K562 (cell line): ENCODE measurements around the gene GATB. TPM values are rescaled to one million over a fixed set of nuclear protein-coding genes. Genes with fewer than 3 reads are reported as not detected.

Source experiments
- ATAC-seq: fragments of 200-7000 bp; cut with Tn5 transposase; 3 replicates; pipeline ENCODE4 v1.9.1; 2020; ENCODE audit warnings: moderate library complexity
- BruUV-seq: library from RNA; stranded (reverse); fragments of 400-500 nt; replicated peaks from 2 replicates; lab custom pipeline; 2021; lab: Mats Ljungman, UMichigan
- CTCF ChIA-PET: fragments of 300-600 bp; formaldehyde crosslinking; extraction: SDS; loops from one replicate; lab custom pipeline; 2021; ENCODE audit warnings: low intra/inter-chr PET ratio; lab: Yijun Ruan, JAX
- POLR2A ChIA-PET: fragments of 300-600, 350-650 bp; sonication (Branson Sonifier 250); formaldehyde crosslinking; extraction: SDS; loops from one replicate; lab custom pipeline; 2021; ENCODE audit warnings: antibody characterized with exemption, inconsistent platforms; lab: Yijun Ruan, JAX
- DNase-seq, 4 experiments: peaks; one replicate each; pipeline versions ENCODE4 v3.0.0 to v3.0.0-alpha.2; 2011 to 2018; ENCODE audit warnings: low spot score in 3 of 4, mixed read lengths in 3 of 4; ENCODE audit errors: extremely low read depth in 1 of 4
- FAIRE-seq: peaks from 2 replicates; lab custom pipeline; 2011; peaks lifted over from hg19 to GRCh38; lab: Jason Lieb, UNC
- H2AFZ ChIP-seq: 2 replicates; pipeline ENCODE4 v1.6.0; 2011; ENCODE audit warnings: low read depth, low read length, control low read depth, inconsistent platforms
- H3K27ac ChIP-seq: fragments of 200-600 bp; 3 replicates; pipeline ENCODE4 v1.8.0; 2011; ENCODE audit warnings: low read depth, mild to moderate bottlenecking, control low read depth, inconsistent platforms, low read length, moderate library complexity, mixed read lengths; ENCODE audit errors: extremely low read depth
- H3K27me3 ChIP-seq, 2 experiments: fragments of 300-600 bp in 1 of 2; 2 replicates in 1 of 2; 3 replicates in 1 of 2; pipeline versions ENCODE4 v1.6.0 to v1.8.0; 2011; ENCODE audit warnings: inconsistent platforms in 2 of 2, low read length in 2 of 2, mild to moderate bottlenecking in 1 of 2, mixed read lengths in 1 of 2, moderate library complexity in 1 of 2; ENCODE audit not compliant: control insufficient read depth in 2 of 2, insufficient read depth in 2 of 2
- H3K36me3 ChIP-seq: fragments of 300-600 bp; 3 replicates; pipeline ENCODE4 v1.8.0; 2011; ENCODE audit warnings: mild to moderate bottlenecking, low read length, inconsistent platforms; ENCODE audit not compliant: control insufficient read depth, insufficient read depth
- H3K4me1 ChIP-seq, 2 experiments: fragments of 200-600 bp in 1 of 2; replicated peaks in 1 of 2; 2 replicates in 1 of 2; 3 replicates in 1 of 2; pipeline versions ENCODE4 v1.5.1 to v1.8.0; 2011; ENCODE audit warnings: inconsistent platforms in 2 of 2, low read length in 2 of 2, mild to moderate bottlenecking in 1 of 2, mixed read lengths in 1 of 2, moderate library complexity in 1 of 2; ENCODE audit not compliant: control insufficient read depth in 2 of 2, insufficient read depth in 2 of 2
- H3K4me2 ChIP-seq: 2 replicates; pipeline ENCODE4 v1.6.1; 2011; ENCODE audit warnings: low read length, control low read depth, inconsistent platforms, mixed read lengths; ENCODE audit not compliant: insufficient read depth
- H3K4me3 ChIP-seq: fragments of 200-600 bp; sonication (generic), shearing (Covaris generic); 2 replicates; pipeline ENCODE4 v1.5.1; 2016; ENCODE audit warnings: control low read depth, inconsistent platforms
- H3K79me2 ChIP-seq: fragments of 200-600 bp; 3 replicates; pipeline ENCODE4 v1.8.0; 2011; ENCODE audit warnings: low read length, inconsistent platforms; ENCODE audit not compliant: control insufficient read depth, insufficient read depth
- H3K9ac ChIP-seq, 2 experiments: 2 replicates each; pipeline versions ENCODE4 v1.6.0 to v1.6.1; 2011; ENCODE audit warnings: low read depth in 2 of 2, low read length in 2 of 2, control low read depth in 1 of 2, inconsistent platforms in 1 of 2, mild to moderate bottlenecking in 1 of 2, mixed read lengths in 1 of 2; ENCODE audit not compliant: insufficient read depth in 1 of 2
- H3K9me1 ChIP-seq: one replicate; pipeline ENCODE4 v1.6.0; 2011; ENCODE audit warnings: inconsistent platforms, mild to moderate bottlenecking, low read length, moderate library complexity; ENCODE audit not compliant: control insufficient read depth, insufficient read depth
- H3K9me3 ChIP-seq: replicated peaks from 2 replicates; pipeline ENCODE4 v1.5.1; 2011; ENCODE audit warnings: low read depth, low read length, inconsistent platforms; ENCODE audit not compliant: control insufficient read depth, insufficient read depth
- H4K20me1 ChIP-seq: replicated peaks from 2 replicates; pipeline ENCODE4 v1.6.1; 2011; ENCODE audit warnings: low read length, inconsistent platforms, mixed read lengths; ENCODE audit not compliant: control insufficient read depth, insufficient read depth
- ARID3B ChIP-seq: fragments of 250-450 bp; sonication (Bioruptor Pico); IDR thresholded peaks from 2 replicates; pipeline ENCODE4 v1.4.0; 2020; ENCODE audit warnings: borderline replicate concordance
- FUS ChIP-seq: fragments of 200-400 bp; formaldehyde crosslinking; optimal IDR thresholded peaks from 2 replicates; pipeline ENCODE3; 2017; ENCODE audit warnings: low read depth, low read length
- HBP1 ChIP-seq: fragments of 450-650 bp; formaldehyde crosslinking; IDR thresholded peaks from 2 replicates; pipeline ENCODE4 v1.4.0; 2022; ENCODE audit warnings: missing genetic modification characterization
- HNRNPK ChIP-seq: fragments of 200-400 bp; formaldehyde crosslinking; IDR thresholded peaks from one replicate; pipeline ENCODE4 v1.6.1; 2018; ENCODE audit warnings: mild to moderate bottlenecking, low read depth, low read length; ENCODE audit not compliant: poor library complexity, severe bottlenecking
- MLX ChIP-seq, 2 experiments: fragments of 450-650 bp in 1 of 2; sonication (generic) in 1 of 2; formaldehyde crosslinking; conservative IDR thresholded peaks; 2 replicates each; pipeline versions ENCODE4 v1.4.0 to v1.8.1; 2020 to 2022; ENCODE audit warnings: mild to moderate bottlenecking in 1 of 2, missing genetic modification reagents in 1 of 2
- PYGO2 ChIP-seq: fragments of 450-650 bp; IDR thresholded peaks from 2 replicates; pipeline ENCODE4 v1.6.1; 2016; ENCODE audit warnings: mild to moderate bottlenecking, missing genetic modification characterization, moderate library complexity, missing compliant biosample characterization
- SMC3 ChIP-seq: conservative IDR thresholded peaks from 2 replicates; pipeline ENCODE4 v1.6.1; 2011; ENCODE audit warnings: low read depth, low read length, improper control_type of control experiment; ENCODE audit not compliant: insufficient read depth
- ZHX1 ChIP-seq: fragments of 150-350 bp; conservative IDR thresholded peaks from 2 replicates; pipeline ENCODE4 v1.6.1; 2014; ENCODE audit warnings: low read length
- ZNF644 ChIP-seq: fragments of 200-800 bp; sonication (Bioruptor generic); IDR thresholded peaks from 2 replicates; pipeline ENCODE4 v1.6.1; 2016; ENCODE audit warnings: low read depth, missing genetic modification characterization, missing compliant biosample characterization
- WGBS: fragments of 100-300 bp; shearing (Covaris generic); methylation state at CpG from one replicate; pipeline ENCODE4 v1.1.6; 2016; ENCODE audit warnings: low coverage, mixed read lengths; ENCODE audit not compliant: insufficient coverage; ENCODE audit errors: missing lambda C conversion rate; 5-methylcytosine and 5-hydroxymethylcytosine counted together
- in situ Hi-C: fragments of 300-500 bp; cut with MboI; formaldehyde crosslinking; loops from 4 replicates; pipeline ENCODE4 v1.15.0; 2018; ENCODE audit warnings: inconsistent platforms, mixed read lengths
- intact Hi-C: fragments of 100-400 bp; cut with micrococcal nuclease; formaldehyde crosslinking; loops from 2 replicates; pipeline ENCODE4 v1.14.2; 2022
- polyA plus RNA-seq, 8 experiments: library from polyadenylated mRNA; depleted of rRNA in 4 of 8; stranded (reverse) in 5 of 8; unstranded in 3 of 8; fragments of >200 nt; fragmentation: Nextera tagmentation in 2 of 8; fragmentation: Illumina TruSeq in 1 of 8; extraction: Ambion mirVana in 2 of 8; extraction: Trizol in 1 of 8; gene quantifications; 2 replicates each; pipeline versions ENCODE4 v1.2.1 to v1.2.3, GENCODE V29; 2011 to 2014; ENCODE audit warnings: inconsistent platforms in 1 of 8, missing spikeins in 1 of 8
- total RNA-seq, 7 experiments: library from RNA; depleted of rRNA in 6 of 7; stranded (reverse); fragments of >200 nt in 6 of 7; fragmentation: Illumina TruSeq in 2 of 7; extraction: Trizol in 2 of 7; gene quantifications; 2 replicates each; pipeline versions ENCODE4 v1.2.1 to v1.2.3, GENCODE V29; 2011 to 2021; ENCODE audit warnings: low replicate concordance in 1 of 7

The GATB gene
- total and polyA plus RNA-seq, 9 of the 15 experiments (the other 6 are each of a cell fraction or from before 2014, with no cell fraction given): 15.3 to 31.8 (median 26.2) TPM

GRCh38 chr4:151784706-151785105 is 23.9 kb upstream of the GATB start:
- in situ Hi-C loops (no loop called here), intact Hi-C loops (no loop called here)
- Histone ChIP-seq H3K4me1 (no peaks in the 10 kb centered on the region), H3K36me3 (no peaks in the 10 kb centered on the region), H4K20me1 (no peaks in the 10 kb centered on the region), H3K79me2 (no peaks in the 10 kb centered on the region), H3K27me3 (peaks cover 5 to 6% of the 10 kb centered on the region in 2 experiments; a peak in 3 of 5 replicates), H3K9me1 (no peaks in the 10 kb centered on the region), H3K4me2 (no peak overlapping the region), H2AFZ (no peak overlapping the region), H3K9ac (no peak overlapping the region), H3K4me3 (no peak overlapping the region), H3K27ac (no peak overlapping the region), H3K9me3 (no peaks in the 10 kb centered on the region)
- FAIRE-seq (no peak), DNase-seq (no peak), ATAC-seq (no peak)
- CTCF ChIA-PET: no interaction called here
- POLR2A ChIA-PET: interaction anchor here (0.5 kb wide), 1 partner anchor 55 kb away, joined by 3 read pairs; no protein-coding TSS in a partner anchor
- no TSS peak for BruUV-seq
- WGBS: 1% methylated on average over 5 of the region's 5 CpGs
- TF ChIP-seq ZNF644 (no peak), FUS (no peak), SMC3 (no peak), HNRNPK (no peak), MLX (CRISPR knock-in tag; conservative IDR thresholded peaks at IDR 0.05) (no peak), PYGO2 (no peak), HBP1 (CRISPR knock-in tag) (no peak), ZHX1 (no peak), ARID3B (CRISPR knock-in tag) (no peak)
